SK-N-SH treated with all-trans-retinoic acid at 6 μM for 48 hours (cell line): ENCODE data around the gene HSPB8.

Source experiments
- BACH2 ChIP-seq: fragments of 250-450 bp; sonication (Bioruptor Pico); IDR thresholded peaks from 2 replicates; pipeline ENCODE4 v1.9.0; 2021; ENCODE audit warnings: mild to moderate bottlenecking, borderline replicate concordance
- ISL1 ChIP-seq: fragments of 250-450 bp; sonication (Bioruptor Pico); IDR thresholded peaks from 2 replicates; pipeline ENCODE4 v2.1.2; 2022; ENCODE audit warnings: mild to moderate bottlenecking, moderate library complexity
- PATZ1 ChIP-seq: fragments of 250-450 bp; sonication (Bioruptor Pico); IDR thresholded peaks from 2 replicates; pipeline ENCODE4 v1.8.0; 2020; ENCODE audit warnings: mild to moderate bottlenecking, moderate library complexity, borderline replicate concordance
- TCF4 ChIP-seq: fragments of 250-450 bp; sonication (Bioruptor Pico); IDR thresholded peaks from 2 replicates; pipeline ENCODE4 v1.8.0; 2021; ENCODE audit warnings: mild to moderate bottlenecking, moderate library complexity, borderline replicate concordance
- ZC3H10 ChIP-seq: fragments of 250-450 bp; sonication (Bioruptor Pico); IDR thresholded peaks from 2 replicates; pipeline ENCODE4 v1.5.1; 2021; ENCODE audit warnings: mild to moderate bottlenecking, moderate library complexity
- ZFP3 ChIP-seq: fragments of 250-450 bp; sonication (Bioruptor Pico); IDR thresholded peaks from 2 replicates; pipeline ENCODE4 v1.5.0; 2020; ENCODE audit warnings: mild to moderate bottlenecking, moderate library complexity
- ZFP30 ChIP-seq: fragments of 450-650 bp; formaldehyde crosslinking; IDR thresholded peaks from 2 replicates; pipeline ENCODE4 v1.5.0; 2022; ENCODE audit warnings: mild to moderate bottlenecking, moderate library complexity

- TF ChIP-seq PATZ1 (CRISPR knock-in tag), result no peak
- no peak for TF ChIP-seq BACH2
- no peak for TF ChIP-seq TCF4 (CRISPR knock-in tag)
- TF ChIP-seq ZFP3 (CRISPR knock-in tag), result no peak
- TF ChIP-seq ISL1 (CRISPR knock-in tag), result no peak
- TF ChIP-seq ZC3H10 (CRISPR knock-in tag), result no peak
- TF ChIP-seq ZFP30 (CRISPR knock-in tag), result no peak
Measured at GRCh38 chr12:119235197-119235751, 56.5 kb downstream of the HSPB8 start.
